ENCODE measurements around the gene CCDC136.

DNA sequence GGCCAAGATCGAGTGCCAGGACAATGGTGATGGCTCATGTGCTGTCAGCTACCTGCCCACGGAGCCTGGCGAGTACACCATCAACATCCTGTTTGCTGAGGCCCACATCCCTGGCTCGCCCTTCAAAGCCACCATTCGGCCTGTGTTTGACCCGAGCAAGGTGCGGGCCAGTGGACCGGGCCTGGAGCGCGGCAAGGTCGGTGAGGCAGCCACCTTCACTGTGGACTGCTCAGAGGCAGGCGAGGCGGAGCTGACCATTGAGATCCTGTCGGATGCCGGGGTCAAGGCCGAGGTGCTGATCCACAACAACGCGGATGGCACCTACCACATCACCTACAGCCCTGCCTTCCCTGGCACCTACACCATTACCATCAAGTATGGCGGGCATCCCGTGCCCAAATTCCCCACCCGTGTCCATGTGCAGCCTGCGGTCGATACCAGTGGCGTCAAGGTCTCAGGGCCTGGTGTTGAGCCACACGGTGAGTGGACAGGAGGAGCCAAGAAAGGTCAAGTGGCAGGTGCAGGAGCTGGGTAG lies 53.1 kb downstream of the CCDC136 start:
- no peak for TF ChIP-seq YY1 (IDR thresholded peaks at IDR 0.05; ENCODE audit: insufficient read depth, insufficient read length)
- TF ChIP-seq ZNF274 (IDR thresholded peaks at IDR 0.05; ENCODE audit: low read depth, low read length) = no peak
